GM04504 (cell line): ENCODE data around the gene POLL.
A peak's percentile ranks its signal among the peaks of the same experiment; 100 is the strongest.
"Not testable (repeated sequence)": the region's sequence is repeated elsewhere in the genome, so short reads cannot be mapped to it uniquely, and the experiment has no call there.

ENCODE experiments used
- DNase-seq: peaks from one replicate; pipeline ENCODE4 v3.0.0-alpha.2; 2012; ENCODE audit warnings: low read depth

Gene POLL

DNA sequence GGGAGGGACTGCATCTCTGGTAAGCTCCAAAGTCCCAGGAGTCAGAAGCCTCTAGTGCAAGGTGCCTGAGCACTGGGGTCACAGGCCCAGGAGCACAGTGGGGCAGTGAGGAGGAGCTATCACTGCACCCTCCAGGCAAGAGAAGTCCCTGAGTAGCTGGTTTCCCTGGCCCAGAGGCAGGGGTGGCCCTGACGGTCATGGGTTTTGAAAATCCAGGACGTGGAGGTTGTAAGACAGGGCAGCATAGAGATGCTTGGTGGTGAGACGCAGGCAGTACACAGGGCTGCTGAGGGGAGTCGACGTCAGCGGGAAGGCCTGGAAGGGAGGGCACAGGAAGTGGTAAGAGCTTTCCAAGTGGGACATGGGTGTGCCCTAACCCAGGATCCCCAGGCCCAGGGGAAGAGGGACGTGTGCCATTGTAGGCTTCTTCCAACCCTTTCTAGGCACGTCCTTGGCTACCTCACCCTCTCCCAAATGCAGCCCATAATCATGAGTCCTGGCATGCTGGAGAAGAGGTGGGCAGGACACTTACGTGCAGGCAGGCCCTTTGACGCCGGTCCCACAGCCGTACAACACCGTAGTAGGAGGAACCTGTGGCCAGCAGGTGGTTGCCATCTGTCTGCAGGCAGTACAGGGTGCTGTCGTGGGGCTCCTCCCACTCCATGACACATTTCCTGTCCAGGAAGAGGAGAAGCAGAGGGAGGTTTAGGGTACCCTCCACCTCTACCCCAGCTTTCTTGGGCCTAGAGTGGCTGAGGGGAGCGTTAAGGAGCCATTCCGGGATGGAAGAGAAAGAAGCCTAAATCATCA, 23.2 kb upstream of the POLL start:
- no peak for DNase-seq

DNA sequence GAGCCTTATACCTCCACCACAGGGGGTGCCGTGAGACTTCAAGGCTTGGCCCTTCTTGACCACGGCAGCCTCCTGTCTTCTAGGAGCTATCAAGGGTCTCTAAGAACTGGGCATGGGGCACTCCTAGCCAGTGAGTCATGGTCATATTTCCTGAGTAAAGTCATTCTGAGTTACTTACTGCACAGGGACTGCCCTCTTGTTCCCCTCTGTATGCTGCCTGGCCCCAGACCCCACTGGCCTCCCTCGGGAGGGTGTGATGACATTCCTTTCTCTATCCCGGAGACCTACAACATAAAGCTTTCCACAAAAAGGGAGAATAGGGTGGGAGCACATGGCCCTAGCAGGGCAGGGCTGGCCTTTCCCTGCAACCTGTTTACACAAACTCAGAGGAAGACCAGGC, 21.4 kb upstream of the POLL start:
- no peak for DNase-seq

DNA sequence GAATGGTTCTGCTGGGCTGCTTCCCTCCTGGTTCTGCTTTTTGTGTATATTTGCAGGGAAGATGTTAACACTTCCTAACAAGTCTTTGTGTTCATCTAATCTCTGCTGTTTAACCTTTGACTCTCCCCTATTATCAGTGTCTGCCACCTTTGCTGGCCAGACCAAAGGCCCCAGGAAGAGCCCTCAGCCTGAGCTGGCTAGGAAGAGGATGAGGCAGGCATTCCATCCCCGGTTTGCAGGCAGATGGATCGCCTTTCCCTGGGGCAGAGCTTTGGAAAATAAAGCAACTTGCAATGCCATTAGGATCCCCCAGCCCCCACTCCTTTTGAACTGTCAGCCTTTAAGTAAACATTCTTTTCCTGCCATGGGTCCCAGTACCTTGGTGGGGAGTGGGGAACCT, 19.1 kb upstream of the POLL start:
- no peak for DNase-seq

DNA sequence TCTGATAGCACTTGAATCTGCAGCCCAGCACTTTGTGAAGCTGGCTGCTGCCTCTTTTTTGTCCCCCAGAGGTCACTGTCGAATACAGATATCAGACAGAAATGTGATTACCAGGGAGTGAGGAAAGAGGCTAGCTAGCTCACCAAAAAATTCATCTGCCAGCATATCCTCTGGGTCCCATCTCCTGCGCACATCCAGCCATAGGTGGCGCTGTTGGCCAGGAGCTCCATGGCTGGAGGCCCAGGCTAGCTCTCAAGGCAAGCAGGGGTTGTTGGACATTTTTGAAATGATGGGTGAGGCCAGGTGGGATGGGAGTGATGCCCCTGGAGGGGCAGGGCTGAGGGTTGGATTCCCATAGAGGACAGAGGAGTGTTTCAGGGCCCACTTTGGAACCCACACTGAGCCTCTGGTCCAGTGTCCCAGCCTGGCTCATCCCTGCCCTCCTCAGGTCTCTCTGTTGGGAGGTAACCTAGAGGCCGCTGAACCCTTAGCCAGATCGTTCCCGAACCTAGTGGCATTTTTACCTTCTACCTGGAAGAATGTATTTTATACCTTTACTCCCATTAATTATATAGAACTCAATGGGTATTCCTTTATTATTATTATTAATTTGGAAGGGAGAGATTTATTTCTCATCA, 14.8 kb upstream of the POLL start:
- DNase-seq = peak; percentile 45

DNA sequence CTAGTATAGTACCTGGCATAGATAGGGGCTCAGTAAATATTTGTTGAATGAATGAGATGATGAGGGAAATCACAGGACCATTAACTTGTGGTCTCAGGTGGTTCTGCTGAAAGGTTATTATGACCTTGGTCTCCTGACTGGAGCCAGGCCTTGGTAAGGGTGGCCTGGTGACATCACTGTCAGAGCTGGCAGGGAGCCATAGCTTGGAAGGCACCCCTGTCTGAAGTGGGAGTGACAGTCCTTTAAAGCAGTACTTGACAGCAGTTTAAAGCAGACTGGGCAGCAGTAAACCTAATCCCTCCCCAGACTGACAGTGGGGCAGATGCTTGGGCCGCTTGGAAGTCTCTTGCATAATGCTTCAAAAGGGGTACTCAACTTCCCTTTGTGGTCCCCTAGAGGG, 13.5 kb upstream of the POLL start:
- DNase-seq = no peak

DNA sequence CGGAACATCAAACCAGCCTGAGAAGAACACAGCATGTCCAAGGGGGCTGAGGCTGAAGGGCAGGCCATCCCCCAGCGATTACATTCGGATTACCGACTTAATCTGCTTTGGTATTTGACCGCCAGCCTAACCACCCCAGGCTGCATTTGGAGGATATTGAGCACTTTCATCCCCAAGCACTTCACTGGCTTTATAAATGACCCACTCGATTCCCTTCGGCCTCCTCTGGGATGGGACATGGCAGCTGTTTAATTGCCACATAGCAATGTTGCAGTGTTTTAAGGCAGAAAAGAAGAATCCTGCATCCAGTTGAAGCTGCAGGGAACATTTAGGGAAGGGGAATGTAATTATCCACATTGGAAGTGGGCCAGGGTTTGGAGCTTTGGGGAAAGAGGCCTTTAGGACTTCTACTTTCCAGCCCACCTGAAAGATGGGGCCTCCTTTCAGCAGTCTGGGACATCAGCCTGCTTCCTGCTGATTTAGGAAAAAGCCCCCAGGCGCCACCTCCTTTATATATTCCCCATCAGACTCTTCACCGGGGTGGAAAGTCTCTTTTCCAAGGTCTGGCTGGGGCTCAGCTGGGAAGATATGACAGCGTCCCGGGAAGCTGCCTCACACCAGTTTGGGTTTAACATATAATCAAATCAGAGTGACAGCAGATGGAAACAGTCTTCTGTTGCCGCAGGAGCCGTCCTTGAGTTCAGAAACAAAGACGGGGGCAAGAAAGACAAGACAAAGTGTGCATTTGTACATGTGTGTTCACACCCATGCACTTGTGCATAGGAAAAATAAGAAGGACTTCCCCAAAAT, 9.2 kb upstream of the POLL start:
- DNase-seq = no peak

DNA sequence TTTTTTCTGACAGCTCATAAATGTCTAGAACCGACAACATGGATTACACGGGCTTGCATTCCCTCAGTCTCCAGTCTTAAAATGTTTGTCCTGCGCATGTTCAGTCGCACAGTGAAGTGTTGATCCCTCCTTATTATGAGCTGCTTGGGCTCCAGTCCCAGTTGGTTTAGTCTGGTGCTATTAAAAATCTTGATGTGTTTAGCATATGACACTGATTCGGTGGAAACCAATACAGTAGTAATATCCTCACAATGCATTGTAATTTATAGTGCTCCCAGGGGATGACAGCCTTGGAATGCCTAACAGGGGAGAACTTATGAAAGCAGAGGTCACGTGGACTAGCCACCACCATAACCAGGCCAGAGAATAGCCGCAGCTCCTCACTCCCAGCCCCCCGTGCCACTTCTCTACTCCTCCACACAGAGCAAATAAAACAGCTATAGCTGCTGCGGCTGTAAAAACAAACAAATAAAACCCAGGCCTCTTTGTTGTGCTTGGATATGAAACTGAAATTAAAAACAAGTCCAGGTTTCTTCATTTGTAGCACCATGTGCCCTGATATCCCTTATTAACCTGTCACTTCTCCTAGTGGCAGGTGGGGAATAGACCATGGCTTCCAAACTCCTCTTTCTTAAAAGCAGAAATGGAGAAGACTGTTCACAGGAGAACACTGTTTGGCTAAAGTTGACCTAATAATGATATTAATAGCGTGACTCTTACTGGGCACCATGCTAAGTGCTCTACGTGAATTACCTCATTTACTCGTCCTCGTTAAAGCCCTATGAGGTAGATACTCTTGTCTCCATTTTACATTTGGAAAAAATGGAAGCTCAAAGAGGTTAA, 7.8 kb upstream of the POLL start:
- DNase-seq = peak; percentile 18

DNA sequence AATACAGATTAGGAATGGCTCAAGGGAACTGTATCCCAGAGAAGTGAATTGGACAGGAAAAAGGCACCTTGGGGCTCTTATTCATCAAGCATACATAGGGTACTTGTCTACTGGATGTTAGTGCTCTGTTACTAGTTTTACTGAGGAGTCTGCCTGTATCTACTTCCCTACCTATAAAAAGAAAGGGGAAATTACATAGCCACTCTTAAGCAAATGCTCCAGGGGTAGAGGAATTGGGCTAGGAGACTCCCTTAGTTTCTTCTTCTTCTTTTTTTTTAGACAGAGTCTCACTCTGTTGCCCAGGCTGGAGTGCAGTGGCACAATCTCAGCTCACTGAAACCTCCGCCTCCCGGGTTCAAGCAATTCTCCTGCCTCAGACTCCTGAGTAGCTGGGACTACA, 5.3 kb upstream of the POLL start:
- not testable (repeated sequence) for DNase-seq

DNA sequence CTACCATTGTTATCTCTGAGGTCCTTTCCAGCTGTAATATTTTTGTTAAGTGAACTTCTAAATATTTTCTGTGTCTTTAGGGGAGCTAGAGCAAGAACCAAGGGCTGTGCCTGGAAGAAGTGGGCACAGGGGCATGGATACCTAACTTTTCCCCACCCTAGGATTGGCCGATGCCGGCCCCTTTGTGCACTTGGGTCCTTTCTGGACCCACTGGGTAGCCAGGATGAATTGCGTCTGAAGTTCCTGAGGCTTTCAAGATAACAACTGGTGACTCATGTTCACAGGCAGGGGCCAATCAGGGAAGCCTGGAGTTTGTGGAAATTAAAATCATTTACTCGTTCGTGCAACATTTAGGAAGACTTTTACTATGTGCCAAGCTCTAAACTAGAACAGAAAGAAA, 822 bp upstream of the POLL start:
- no peak for DNase-seq

DNA sequence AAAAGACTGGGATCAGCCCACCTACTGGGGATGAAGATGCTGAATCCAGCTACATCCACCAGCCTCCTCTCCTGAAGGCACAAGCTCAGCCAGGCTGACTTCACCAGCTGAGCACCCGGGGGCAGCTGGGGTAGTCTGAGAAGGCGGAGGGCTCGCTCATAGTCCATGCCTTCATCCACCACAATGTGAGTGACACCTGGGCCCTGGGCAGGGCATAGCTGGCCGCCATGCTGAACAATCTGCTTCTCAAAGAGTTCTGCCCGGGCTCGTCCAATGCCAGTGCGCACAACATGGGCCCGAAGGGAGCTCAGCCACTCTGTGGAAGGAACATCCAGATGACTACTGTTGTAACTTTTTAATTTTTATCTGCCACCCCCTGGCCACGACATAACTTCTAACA, 2.2 kb downstream of the POLL start:
- DNase-seq = no peak

DNA sequence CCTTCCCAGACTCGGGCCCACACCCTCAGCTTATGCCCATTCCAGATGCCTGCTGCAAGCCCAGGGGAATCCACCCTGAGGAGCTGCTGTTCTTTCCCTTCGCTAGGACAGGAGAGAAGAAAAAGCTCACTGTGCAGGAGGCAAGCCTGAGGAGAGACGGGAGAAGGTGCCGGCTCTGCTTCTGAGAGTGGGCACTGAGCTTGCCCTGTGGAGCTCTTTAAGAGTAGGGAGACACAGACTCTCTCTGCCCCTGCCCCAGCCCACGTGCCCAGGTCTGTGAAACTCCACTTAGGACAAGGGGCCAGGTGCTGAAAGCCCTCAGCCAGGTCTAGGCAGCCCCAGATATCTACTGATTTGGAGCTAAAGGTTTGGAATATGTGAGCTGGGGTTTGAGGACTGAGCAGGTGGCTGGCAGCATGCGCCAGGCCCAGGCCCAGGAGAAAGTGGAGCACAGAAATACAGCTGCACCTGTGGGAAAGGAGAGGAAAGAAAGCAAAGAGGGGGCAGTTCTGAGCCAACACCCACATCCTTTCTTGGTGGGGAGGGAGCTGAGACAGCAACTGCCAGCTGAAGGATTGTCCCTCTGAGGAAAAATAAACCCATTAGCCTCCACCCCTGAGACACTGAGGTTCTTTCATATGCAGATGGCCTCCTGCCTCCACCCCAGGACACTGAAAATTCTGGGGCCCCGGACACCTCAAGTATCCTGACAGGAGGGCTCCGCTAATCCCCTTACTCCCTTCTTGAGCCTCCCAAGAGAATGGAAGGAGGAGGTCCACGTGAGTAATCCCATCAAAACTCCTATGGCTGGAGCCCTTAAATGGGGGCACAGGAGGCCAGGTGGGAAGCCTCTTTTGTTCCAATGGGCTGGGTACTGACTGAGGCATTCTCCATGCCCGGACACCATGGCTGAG, 7.3 kb downstream of the POLL start:
- no peak for DNase-seq

DNA sequence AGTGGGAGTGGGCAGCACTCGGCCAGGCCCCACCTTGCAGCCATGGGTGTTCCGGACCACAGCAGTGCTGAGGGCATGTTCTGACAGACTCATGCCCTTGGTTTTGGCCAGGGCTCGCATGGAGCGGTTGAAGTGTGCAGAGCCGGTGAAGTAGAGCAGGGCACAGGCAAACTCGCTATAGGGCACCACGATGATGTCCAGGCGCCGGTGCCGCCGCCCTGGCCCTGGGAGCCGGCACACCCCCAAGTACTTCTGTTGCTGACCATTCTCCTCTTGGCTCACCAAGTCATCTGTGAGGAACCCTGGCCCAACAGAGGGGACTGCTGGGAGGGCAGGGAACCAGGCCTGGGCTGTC, 8.6 kb downstream of the POLL start:
- no peak for DNase-seq

DNA sequence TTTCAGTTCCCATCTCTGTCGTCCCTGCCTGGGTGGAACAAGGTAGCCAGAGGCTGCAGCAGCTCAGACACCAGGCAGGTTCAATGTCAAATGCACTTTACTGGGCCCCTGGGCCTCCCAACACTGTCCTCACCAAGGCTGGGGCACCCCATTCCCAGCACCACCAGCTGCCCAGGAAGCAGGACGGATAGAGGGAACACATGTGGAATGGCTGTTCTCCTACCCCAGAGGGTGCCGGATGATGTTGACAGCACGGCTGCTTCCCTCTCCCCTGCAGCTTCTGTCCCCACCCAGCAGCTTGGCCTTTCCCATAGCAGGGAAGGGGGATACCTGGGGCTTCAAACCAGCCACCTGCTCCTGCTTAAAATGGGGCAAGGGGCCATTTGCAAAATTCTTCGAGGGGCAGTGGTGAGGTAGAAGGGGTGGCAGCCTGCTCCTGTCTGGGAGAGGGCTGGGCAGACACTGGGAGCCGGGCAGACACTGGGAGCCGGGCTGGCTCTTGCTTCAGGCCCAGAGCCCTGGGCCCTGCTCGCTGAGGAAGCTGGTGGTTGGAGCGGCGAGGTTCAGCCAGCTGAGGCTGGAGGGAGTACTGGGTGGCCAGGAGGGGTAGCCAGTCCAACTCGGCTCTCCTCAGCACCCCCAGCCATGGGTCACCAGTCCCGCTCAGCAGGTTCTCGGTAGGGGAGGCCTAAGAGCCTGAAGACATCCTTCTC, 9.1 kb downstream of the POLL start:
- no peak for DNase-seq

DNA sequence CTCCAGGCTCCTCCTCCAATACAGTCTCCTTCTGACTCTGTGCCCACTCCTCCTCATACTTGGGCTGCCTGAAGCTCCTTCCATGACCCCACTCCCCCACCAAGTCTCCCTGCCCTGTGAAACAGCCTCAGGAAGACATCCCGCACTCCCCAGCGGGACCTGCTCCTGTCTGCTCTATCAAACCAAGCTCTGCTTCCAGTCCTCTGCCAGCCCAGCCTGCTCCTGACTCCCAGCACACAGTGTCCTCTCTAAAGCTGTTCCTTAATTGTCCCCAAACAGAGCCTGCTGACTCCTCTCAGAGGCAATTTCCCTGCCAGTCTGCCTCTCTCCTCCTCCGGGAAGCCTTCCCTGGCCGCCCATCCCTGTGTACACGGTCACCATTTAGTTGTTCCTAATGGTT, 9.9 kb downstream of the POLL start:
- DNase-seq = no peak

DNA sequence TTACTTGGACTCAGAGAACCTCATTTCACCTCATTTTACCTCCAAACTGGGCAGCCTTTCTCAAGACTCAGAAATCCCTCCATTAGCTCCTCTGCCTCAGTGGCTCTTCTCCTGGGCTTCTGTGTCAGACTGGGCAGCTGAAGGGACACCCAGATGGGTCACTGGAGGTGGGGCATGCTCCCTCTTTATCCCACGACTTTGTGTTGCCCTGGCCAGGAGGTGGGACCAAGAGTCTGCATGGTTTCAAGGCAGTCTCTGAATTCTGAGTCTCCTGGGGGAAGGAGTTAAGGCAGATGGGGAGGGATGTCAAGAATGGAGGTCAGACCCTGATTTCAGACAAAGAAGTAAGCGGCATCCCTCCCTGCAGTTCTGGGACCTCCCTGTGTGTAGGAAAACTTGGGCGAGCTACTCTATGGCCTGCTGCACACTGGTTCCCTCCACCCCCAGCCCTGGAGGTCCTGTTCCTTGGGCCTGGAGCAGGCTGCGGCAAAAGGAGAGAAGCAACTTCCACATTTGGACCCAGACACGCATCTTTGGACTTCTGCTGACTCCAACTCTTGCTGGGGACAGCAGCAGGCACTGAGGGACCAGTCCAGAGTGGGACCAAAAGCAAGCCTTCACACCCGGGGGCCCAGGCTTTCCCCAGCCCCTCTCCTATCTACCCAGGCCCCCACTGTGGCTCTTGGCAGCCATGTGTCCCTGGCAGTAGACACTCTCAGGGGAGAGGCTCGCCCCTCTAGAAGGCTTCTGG, 10.8 kb downstream of the POLL start:
- no peak for DNase-seq

DNA sequence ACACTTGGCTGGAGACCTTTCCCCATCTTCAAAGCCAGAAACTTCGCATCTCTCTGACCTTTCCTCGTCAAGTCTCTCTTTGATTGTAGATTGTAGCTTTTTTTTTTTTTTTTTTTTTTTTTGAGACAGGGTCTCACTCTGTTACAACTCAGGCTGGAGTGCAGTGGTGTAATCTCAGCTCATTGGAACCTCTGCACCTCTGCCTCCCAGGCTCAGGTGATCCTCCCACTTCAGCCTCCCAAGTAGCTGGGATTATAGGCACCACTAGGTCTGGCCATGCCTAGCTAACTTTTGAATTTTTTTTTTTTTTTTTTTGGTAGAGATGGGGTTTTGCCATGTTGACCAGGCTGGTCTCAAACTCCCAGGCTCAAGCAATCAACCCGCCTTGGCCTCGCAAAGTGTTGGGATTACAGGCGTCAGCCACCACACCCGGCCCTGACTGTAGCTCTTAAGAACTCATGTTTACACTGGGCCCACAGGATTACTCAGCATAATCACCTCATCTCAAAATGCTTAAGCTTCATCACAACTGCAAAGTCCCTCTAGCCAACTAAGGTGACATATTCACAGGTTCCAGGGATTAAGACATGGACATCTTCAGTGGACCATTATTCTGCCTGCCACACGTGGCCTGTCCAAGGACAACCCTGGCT, 11.7 kb downstream of the POLL start:
- DNase-seq = no peak

DNA sequence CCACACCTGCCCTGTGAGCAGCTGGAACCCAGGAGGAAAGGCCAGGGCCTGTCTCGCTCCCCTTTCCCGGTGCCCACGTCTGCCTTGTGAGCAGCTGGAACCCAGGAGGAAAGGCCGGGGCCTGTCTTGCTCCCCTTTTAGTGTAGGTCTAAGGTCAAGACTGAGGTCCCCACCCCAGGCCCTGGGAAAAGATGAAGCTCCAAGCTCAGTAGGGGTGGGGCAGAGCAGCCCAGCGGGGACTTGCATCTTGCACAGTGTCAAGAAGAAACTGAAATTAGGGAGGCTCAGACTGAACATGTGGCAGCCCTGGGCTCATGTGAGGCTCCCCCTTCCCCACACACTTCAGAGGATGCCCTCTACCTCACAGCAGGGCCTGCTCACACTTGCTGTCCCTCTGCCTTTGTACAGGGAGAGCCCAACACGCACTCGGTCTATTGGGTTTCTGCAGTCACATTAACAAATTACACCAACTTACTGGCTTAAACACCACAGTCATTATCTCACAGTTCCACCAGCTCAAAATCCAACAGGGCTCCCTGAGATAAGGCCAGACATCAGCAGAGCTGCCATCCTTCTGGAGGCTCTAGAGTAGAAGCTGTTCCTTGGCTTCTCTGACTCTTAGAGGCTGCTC, 12.4 kb downstream of the POLL start:
- DNase-seq = no peak

DNA sequence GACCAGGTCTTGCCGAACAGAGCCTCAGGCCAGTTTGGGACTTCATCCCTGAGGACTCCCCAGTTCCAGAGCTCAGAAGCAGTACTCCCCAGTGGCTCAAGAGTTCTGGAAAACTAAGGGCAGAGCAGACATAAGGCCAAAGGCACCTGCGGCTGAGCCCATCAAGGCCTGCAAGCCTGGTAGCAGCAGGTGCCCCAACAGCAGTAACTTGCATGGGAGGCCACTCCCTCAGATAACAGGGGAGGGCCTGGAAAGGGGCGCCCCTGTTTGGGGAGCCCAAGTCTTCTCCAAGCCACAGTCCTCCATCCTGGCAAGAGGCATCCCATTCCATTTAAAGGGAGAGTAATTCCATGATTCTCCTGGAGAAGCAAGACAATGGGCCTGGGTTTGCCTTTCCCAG, 13.0 kb downstream of the POLL start:
- no peak for DNase-seq
